DND-41 (cell line): Measurements from ENCODE around the gene ARHGAP31.

Experiments
- ATAC-seq: fragments of 200-7000 bp; cut with Tn5 transposase; 3 replicates; pipeline ENCODE4 v1.9.1; 2021; ENCODE audit warnings: low read depth; ENCODE audit not compliant: insufficient read depth
- DNase-seq: peaks from one replicate; pipeline ENCODE4 v3.0.0-alpha.2; 2020
- H2AFZ ChIP-seq: 2 replicates; pipeline ENCODE4 v1.6.0; 2012; ENCODE audit warnings: low read depth, low read length
- H3K27ac ChIP-seq: 2 replicates; pipeline ENCODE4 v1.5.1; 2012; ENCODE audit warnings: low read length, inconsistent platforms
- H3K27me3 ChIP-seq: fragments of 200-600 bp; sonication (generic); 2 replicates; pipeline ENCODE4 v1.6.0; 2012; ENCODE audit warnings: low read length, mild to moderate bottlenecking, inconsistent platforms; ENCODE audit not compliant: insufficient read depth, poor library complexity
- H3K36me3 ChIP-seq: 2 replicates; pipeline ENCODE4 v1.5.1; 2012; ENCODE audit warnings: low read length, inconsistent platforms; ENCODE audit not compliant: insufficient read depth
- H3K4me1 ChIP-seq: 2 replicates; pipeline ENCODE4 v1.5.1; 2012; ENCODE audit warnings: mild to moderate bottlenecking, low read length; ENCODE audit not compliant: insufficient read depth
- H3K4me2 ChIP-seq: 2 replicates; pipeline ENCODE4 v1.6.0; 2012; ENCODE audit warnings: mild to moderate bottlenecking, moderate library complexity, low read length, inconsistent platforms; ENCODE audit not compliant: insufficient read depth
- H3K4me3 ChIP-seq, 2 experiments: fragments of 200-600 bp in 1 of 2; shearing (Covaris generic) in 1 of 2; 2 replicates each; pipeline ENCODE4 v1.5.1; 2012 to 2016; ENCODE audit warnings: inconsistent platforms in 2 of 2, low read length in 2 of 2, mild to moderate bottlenecking in 2 of 2, low read depth in 1 of 2, moderate library complexity in 1 of 2
- H3K79me2 ChIP-seq: 2 replicates; pipeline ENCODE4 v1.6.0; 2012; ENCODE audit warnings: low read length, inconsistent platforms; ENCODE audit not compliant: insufficient read depth
- H3K9ac ChIP-seq: 2 replicates; pipeline ENCODE4 v1.6.0; 2012; ENCODE audit warnings: low read depth, mild to moderate bottlenecking, inconsistent platforms, low read length, moderate library complexity
- H3K9me3 ChIP-seq: 2 replicates; pipeline ENCODE4 v1.5.1; 2012; ENCODE audit warnings: low read length, moderate library complexity, mild to moderate bottlenecking, inconsistent platforms; ENCODE audit not compliant: insufficient read depth, severe bottlenecking
- H4K20me1 ChIP-seq: 2 replicates; pipeline ENCODE4 v1.6.0; 2012; ENCODE audit warnings: low read length; ENCODE audit not compliant: insufficient read depth
- CTCF ChIP-seq: IDR thresholded peaks from 2 replicates; pipeline ENCODE4 v1.5.1; 2012; ENCODE audit warnings: borderline replicate concordance, low read length, moderate library complexity, mild to moderate bottlenecking; ENCODE audit not compliant: poor library complexity, severe bottlenecking; ENCODE audit errors: extremely low read depth
- EZH2 ChIP-seq: IDR thresholded peaks from 3 replicates; pipeline ENCODE4 v1.6.1; 2012; ENCODE audit warnings: borderline replicate concordance, low read depth, mild to moderate bottlenecking, moderate library complexity, low read length, inconsistent platforms; ENCODE audit not compliant: severe bottlenecking

ARHGAP31 gene

DNA sequence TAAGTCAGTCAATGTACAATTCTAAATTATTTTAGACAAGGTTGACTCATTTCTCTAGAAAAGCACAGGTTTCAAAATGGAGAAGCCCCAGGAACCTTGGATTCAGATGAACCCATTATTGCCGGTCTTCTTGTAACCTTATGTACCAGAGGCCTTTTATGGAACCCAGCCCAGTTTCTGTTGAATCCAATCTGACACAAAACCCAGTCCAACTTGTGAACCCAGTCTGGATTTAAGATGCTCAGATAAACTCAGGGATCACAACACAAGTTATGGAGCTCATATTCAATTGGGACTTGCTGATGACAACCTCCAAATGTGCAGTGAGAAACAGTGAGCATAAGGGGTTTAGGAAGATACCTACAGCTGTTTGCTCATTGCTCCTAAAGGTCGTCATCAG lies 37.1 kb upstream of the ARHGAP31 start:
- no peaks in the 10 kb centered on the region for H4K20me1 ChIP-seq
- no peaks in the 10 kb centered on the region for H3K36me3 ChIP-seq
- H3K27me3 ChIP-seq: no peaks in the 10 kb centered on the region
- TF ChIP-seq CTCF: no peak
- TF ChIP-seq EZH2: no peak
- no peaks in the 10 kb centered on the region for H3K9me3 ChIP-seq
- no peak overlapping the region for H3K27ac ChIP-seq
- H3K79me2 ChIP-seq: no peaks in the 10 kb centered on the region
- DNase-seq: no peak
- no peaks in the 10 kb centered on the region for H3K4me1 ChIP-seq
- no peak overlapping the region for H3K4me2 ChIP-seq
- H2AFZ ChIP-seq: no peak overlapping the region
- no peak for ATAC-seq
- H3K4me3 ChIP-seq: no peak overlapping the region
- no peak overlapping the region for H3K9ac ChIP-seq

DNA sequence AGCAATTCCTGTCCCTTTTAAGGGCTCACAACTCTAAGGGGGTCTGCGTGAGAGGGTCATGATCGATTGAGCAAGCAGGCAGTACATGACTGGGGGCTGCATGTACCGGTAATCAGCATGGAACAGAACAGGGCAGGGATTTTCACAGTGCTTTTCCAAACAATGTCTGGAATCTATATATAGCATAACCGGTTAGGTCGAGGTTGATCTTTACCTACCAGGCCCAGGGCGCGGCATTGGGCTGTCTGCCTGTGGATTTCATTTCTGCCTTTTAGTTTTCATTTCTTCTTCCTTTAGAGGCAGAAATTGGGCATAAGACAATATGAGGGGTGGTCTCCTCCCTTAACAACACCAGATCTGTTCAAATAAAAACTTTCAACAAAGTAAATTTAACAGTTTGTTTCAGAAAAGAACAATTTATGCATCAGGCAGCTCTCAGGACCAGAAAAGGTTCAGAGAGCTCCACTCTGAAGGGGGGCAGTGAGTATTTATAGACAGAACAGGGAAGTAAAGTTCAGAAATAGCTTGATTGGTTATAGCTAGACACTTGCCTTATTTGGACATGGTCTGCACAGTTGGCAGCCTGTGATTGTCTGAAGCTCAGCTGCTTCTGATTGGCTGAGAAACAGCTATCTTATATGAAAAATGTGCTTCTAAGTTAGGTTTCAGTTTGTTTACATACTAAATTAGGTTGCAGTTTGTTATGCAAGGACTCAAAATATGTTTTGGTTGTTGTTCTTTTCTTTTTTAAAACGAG lies 36.4 kb upstream of the ARHGAP31 start:
- Histone ChIP-seq H3K4me1 (no peaks in the 10 kb centered on the region), H4K20me1 (no peaks in the 10 kb centered on the region), H3K4me3 (no peak overlapping the region), H3K79me2 (no peaks in the 10 kb centered on the region), H2AFZ (no peak overlapping the region), H3K36me3 (no peaks in the 10 kb centered on the region), H3K27ac (no peak overlapping the region), H3K4me2 (no peak overlapping the region), H3K9me3 (no peaks in the 10 kb centered on the region), H3K27me3 (no peaks in the 10 kb centered on the region), H3K9ac (no peak overlapping the region)
- no peak for DNase-seq
- TF ChIP-seq CTCF: no peak
- no peak for TF ChIP-seq EZH2
- no peak for ATAC-seq

- H2AFZ ChIP-seq: no peak overlapping the region
- no peaks in the 10 kb centered on the region for H3K27me3 ChIP-seq
- no peaks in the 10 kb centered on the region for H3K36me3 ChIP-seq
- no peak overlapping the region for H3K4me2 ChIP-seq
- H3K79me2 ChIP-seq: no peaks in the 10 kb centered on the region
- TF ChIP-seq EZH2 (no peak), CTCF (no peak)
- H3K4me1 ChIP-seq: no peaks in the 10 kb centered on the region
- no peak overlapping the region for H3K27ac ChIP-seq
- no peaks in the 10 kb centered on the region for H4K20me1 ChIP-seq
- H3K9me3 ChIP-seq: no peaks in the 10 kb centered on the region
- DNase-seq: no peak
- no peak for ATAC-seq
- H3K9ac ChIP-seq: no peak overlapping the region
- no peak overlapping the region for H3K4me3 ChIP-seq
These were observed 35.3 kb upstream of the ARHGAP31 start for GRCh38 chr3:119258915-119259314.
